T1000 (cell line): ENCODE data around the gene ALPK3.

Experiments
- DNase-seq: peaks from one replicate; lab custom pipeline; 2025; ENCODE audit warnings: mixed read lengths; lab: John Stamatoyannopoulos, UW

Gene ALPK3

GRCh38 chr15:84816694-84817465, at the start of gene ALPK3:
Gene ALPK3, plus strand, starts transcription at chr15:84817356. Its CDS starts 97 bp downstream, at chr15:84817453.
- DNase-seq = no peak

GRCh38 chr15:84772031-84772430, 45.1 kb upstream of the ALPK3 start:
- DNase-seq = no peak

GRCh38 chr15:84772467-84772866, 44.7 kb upstream of the ALPK3 start:
- DNase-seq = no peak

- no peak for DNase-seq
These were observed 43.4 kb upstream of the ALPK3 start for GRCh38 chr15:84773716-84774115.

- DNase-seq = no peak
These were observed 41.2 kb upstream of the ALPK3 start for GRCh38 chr15:84775867-84776449.

GRCh38 chr15:84778194-84778593, 39.0 kb upstream of the ALPK3 start:
- DNase-seq = no peak

GRCh38 chr15:84780492-84780891, 36.7 kb upstream of the ALPK3 start:
- DNase-seq = no peak

GRCh38 chr15:84781495-84781894, 35.7 kb upstream of the ALPK3 start:
- no peak for DNase-seq

- DNase-seq = no peak
These were observed 34.8 kb upstream of the ALPK3 start for GRCh38 chr15:84782346-84782745.

- no peak for DNase-seq
These were observed 33.5 kb upstream of the ALPK3 start for GRCh38 chr15:84783493-84784251.

- no peak for DNase-seq
These were observed 32.9 kb upstream of the ALPK3 start for GRCh38 chr15:84784262-84784661.

GRCh38 chr15:84785053-84785452, 32.1 kb upstream of the ALPK3 start:
- DNase-seq = no peak

- DNase-seq = no peak
These were observed 28.7 kb upstream of the ALPK3 start for GRCh38 chr15:84788500-84788899.

- no peak for DNase-seq
These were observed 27.4 kb upstream of the ALPK3 start for GRCh38 chr15:84789762-84790161.

GRCh38 chr15:84790676-84791075, 26.5 kb upstream of the ALPK3 start:
- no peak for DNase-seq

- no peak for DNase-seq
These were observed 25.4 kb upstream of the ALPK3 start for GRCh38 chr15:84791763-84792162.

GRCh38 chr15:84793431-84794161, 23.6 kb upstream of the ALPK3 start:
- no peak for DNase-seq

GRCh38 chr15:84794162-84794547, 23.0 kb upstream of the ALPK3 start:
- no peak for DNase-seq

GRCh38 chr15:84795186-84795585, 22.0 kb upstream of the ALPK3 start:
- DNase-seq = no peak

GRCh38 chr15:84797212-84797611, 19.9 kb upstream of the ALPK3 start:
- DNase-seq = no peak

- DNase-seq = no peak
These were observed 19.4 kb upstream of the ALPK3 start for GRCh38 chr15:84797801-84798200.

- DNase-seq = no peak
These were observed 18.7 kb upstream of the ALPK3 start for GRCh38 chr15:84798436-84798946.
